ENCODE measurements around the gene ITPK1. TPM values are rescaled to one million over a fixed set of nuclear protein-coding genes. Genes with fewer than 3 reads are reported as not detected.

Gene ITPK1
- total RNA-seq, 1 donor from 2014 or later: 66.9 TPM

GRCh38 chr14:92935446-92935845 is 180.3 kb downstream of the ITPK1 start:
- Mint-ChIP-seq H3K4me3 (ENCODE audit: low read depth) (no peak overlapping the region), H3K27me3 (ENCODE audit: low read depth) (no peaks in the 10 kb centered on the region), H3K27ac (no peak overlapping the region), H3K4me1 (ENCODE audit: low read depth) (no peaks in the 10 kb centered on the region), H3K9me3 (no peaks in the 10 kb centered on the region), H3K36me3 (ENCODE audit: low read depth) (no peaks in the 10 kb centered on the region)
- intact Hi-C loops (cut with micrococcal nuclease): no loop called here
- no peak for DNase-seq (ENCODE audit: low spot score)

- no peak overlapping the region for H3K4me3 Mint-ChIP-seq (ENCODE audit: low read depth)
- H3K4me1 Mint-ChIP-seq (ENCODE audit: low read depth): no peaks in the 10 kb centered on the region
Observed at GRCh38 chr14:92934196-92935085, 181.3 kb downstream of the ITPK1 start.

GRCh38 chr14:92933481-92933880 is 182.2 kb downstream of the ITPK1 start:
- H3K27ac Mint-ChIP-seq: no peak overlapping the region
- DNase-seq (ENCODE audit: low spot score): no peak
- H3K4me3 Mint-ChIP-seq (ENCODE audit: low read depth): no peak overlapping the region
- no peaks in the 10 kb centered on the region for H3K36me3 Mint-ChIP-seq (ENCODE audit: low read depth)
- intact Hi-C loops (cut with micrococcal nuclease): no loop called here
- no peaks in the 10 kb centered on the region for H3K9me3 Mint-ChIP-seq
- H3K4me1 Mint-ChIP-seq (ENCODE audit: low read depth): no peaks in the 10 kb centered on the region
- no peaks in the 10 kb centered on the region for H3K27me3 Mint-ChIP-seq (ENCODE audit: low read depth)

More at GRCh38 chr14:92934196-92935085, 181.3 kb downstream of the ITPK1 start:
- Mint-ChIP-seq H3K27me3 (ENCODE audit: low read depth) (no peaks in the 10 kb centered on the region), H3K27ac (no peak overlapping the region), H3K36me3 (ENCODE audit: low read depth) (no peaks in the 10 kb centered on the region), H3K9me3 (no peaks in the 10 kb centered on the region)
- DNase-seq (ENCODE audit: low spot score): no peak
- intact Hi-C loops (cut with micrococcal nuclease): no loop called here

GRCh38 chr14:92932448-92933395 is 183.0 kb downstream of the ITPK1 start:
- DNase-seq (ENCODE audit: low spot score): no peak
- Mint-ChIP-seq H3K27ac (no peak overlapping the region), H3K4me3 (ENCODE audit: low read depth) (no peak overlapping the region), H3K9me3 (no peaks in the 10 kb centered on the region), H3K36me3 (ENCODE audit: low read depth) (no peaks in the 10 kb centered on the region), H3K4me1 (ENCODE audit: low read depth) (no peaks in the 10 kb centered on the region), H3K27me3 (ENCODE audit: low read depth) (no peaks in the 10 kb centered on the region)
- intact Hi-C loops (cut with micrococcal nuclease): no loop called here

- Mint-ChIP-seq H3K36me3 (ENCODE audit: low read depth) (no peaks in the 10 kb centered on the region), H3K4me3 (ENCODE audit: low read depth) (no peak overlapping the region), H3K27me3 (ENCODE audit: low read depth) (no peaks in the 10 kb centered on the region), H3K4me1 (ENCODE audit: low read depth) (no peaks in the 10 kb centered on the region), H3K9me3 (no peaks in the 10 kb centered on the region), H3K27ac (no peak overlapping the region)
- DNase-seq (ENCODE audit: low spot score): no peak
- intact Hi-C loops (cut with micrococcal nuclease): no loop called here
Observed at GRCh38 chr14:92931681-92932447, 183.9 kb downstream of the ITPK1 start.

GRCh38 chr14:92930737-92931602 is 184.8 kb downstream of the ITPK1 start:
- no peaks in the 10 kb centered on the region for H3K9me3 Mint-ChIP-seq
- no peaks in the 10 kb centered on the region for H3K4me1 Mint-ChIP-seq (ENCODE audit: low read depth)
- no peak overlapping the region for H3K27ac Mint-ChIP-seq
- intact Hi-C loops (cut with micrococcal nuclease): no loop called here
- DNase-seq (ENCODE audit: low spot score): no peak
- H3K36me3 Mint-ChIP-seq (ENCODE audit: low read depth): no peaks in the 10 kb centered on the region
- no peak overlapping the region for H3K4me3 Mint-ChIP-seq (ENCODE audit: low read depth)
- H3K27me3 Mint-ChIP-seq (ENCODE audit: low read depth): no peaks in the 10 kb centered on the region

- H3K4me3 Mint-ChIP-seq (ENCODE audit: low read depth): no peak overlapping the region
Observed at GRCh38 chr14:92929689-92930608, 185.8 kb downstream of the ITPK1 start.

GRCh38 chr14:92928961-92929688 is 186.6 kb downstream of the ITPK1 start:
- DNase-seq (ENCODE audit: low spot score): no peak
- H3K27ac Mint-ChIP-seq: no peak overlapping the region
- H3K4me1 Mint-ChIP-seq (ENCODE audit: low read depth): no peaks in the 10 kb centered on the region
- H3K9me3 Mint-ChIP-seq: no peaks in the 10 kb centered on the region
- no peaks in the 10 kb centered on the region for H3K27me3 Mint-ChIP-seq (ENCODE audit: low read depth)
- no peak overlapping the region for H3K4me3 Mint-ChIP-seq (ENCODE audit: low read depth)
- H3K36me3 Mint-ChIP-seq (ENCODE audit: low read depth): no peaks in the 10 kb centered on the region
- intact Hi-C loops (cut with micrococcal nuclease): no loop called here

More at GRCh38 chr14:92929689-92930608, 185.8 kb downstream of the ITPK1 start:
- intact Hi-C loops (cut with micrococcal nuclease): no loop called here
- no peak for DNase-seq (ENCODE audit: low spot score)
- H3K36me3 Mint-ChIP-seq (ENCODE audit: low read depth): no peaks in the 10 kb centered on the region
- no peak overlapping the region for H3K27ac Mint-ChIP-seq
- H3K27me3 Mint-ChIP-seq (ENCODE audit: low read depth): no peaks in the 10 kb centered on the region
- H3K9me3 Mint-ChIP-seq: no peaks in the 10 kb centered on the region
- H3K4me1 Mint-ChIP-seq (ENCODE audit: low read depth): no peaks in the 10 kb centered on the region

- Mint-ChIP-seq H3K27ac (no peak overlapping the region), H3K9me3 (no peaks in the 10 kb centered on the region), H3K36me3 (ENCODE audit: low read depth) (no peaks in the 10 kb centered on the region), H3K27me3 (ENCODE audit: low read depth) (peaks cover 2% of the 10 kb centered on the region), H3K4me1 (ENCODE audit: low read depth) (no peaks in the 10 kb centered on the region), H3K4me3 (ENCODE audit: low read depth) (no peak overlapping the region)
- intact Hi-C loops (cut with micrococcal nuclease): no loop called here
- DNase-seq (ENCODE audit: low spot score): no peak
Observed at GRCh38 chr14:92928258-92928629, 187.5 kb downstream of the ITPK1 start.

- Mint-ChIP-seq H3K4me1 (ENCODE audit: low read depth) (no peaks in the 10 kb centered on the region), H3K27ac (no peak overlapping the region), H3K4me3 (ENCODE audit: low read depth) (no peak overlapping the region), H3K9me3 (no peaks in the 10 kb centered on the region), H3K27me3 (ENCODE audit: low read depth) (peaks cover 2% of the 10 kb centered on the region), H3K36me3 (ENCODE audit: low read depth) (no peaks in the 10 kb centered on the region)
- no peak for DNase-seq (ENCODE audit: low spot score)
- intact Hi-C loops (cut with micrococcal nuclease): no loop called here
Observed at GRCh38 chr14:92927349-92928257, 188.1 kb downstream of the ITPK1 start.

Measured in activated T-helper 2 cell treated with anti-CD3 and anti-CD28 coated beads, Interferon-gamma antibody, Interleukin-2, Interleukin-4, amounts not matched to agents 10 μg/mL and 5 μg/mL and 100 μg/mL, durations not matched to agents 14 hours and 24 hours and 36 hours (primary cell).